M059J (cell line): ENCODE results near the gene ZNF133. TPM values are rescaled to one million over a fixed set of nuclear protein-coding genes. Genes with fewer than 3 reads are reported as not detected.
"Not testable (repeated sequence)": the region's sequence is repeated elsewhere in the genome, so short reads cannot be mapped to it uniquely, and the experiment has no call there.

Experiments used
- DNase-seq: peaks from one replicate; pipeline ENCODE4 v3.0.0-alpha.2; 2012; ENCODE audit warnings: low read depth
- total RNA-seq: library from RNA; depleted of rRNA; stranded (reverse); fragments of >200 nt; shearing (Covaris generic); gene quantifications from 2 replicates; pipeline ENCODE4 v1.2.3, GENCODE V29; 2014; rRNA removed

The ZNF133 gene
- 23.8 and 31.5 TPM in 2 replicates for total RNA-seq

GRCh38 chr20:18287915-18288748, at the start of gene ZNF133:
Gene ZNF133 (plus strand): TSS chr20:18288527. CDS start chr20:18305687, 17,160 bp downstream.
- peak; percentile 95 for DNase-seq

GRCh38 chr20:18240997-18241396, 47.3 kb upstream of the ZNF133 start:
- DNase-seq: no peak

DNA sequence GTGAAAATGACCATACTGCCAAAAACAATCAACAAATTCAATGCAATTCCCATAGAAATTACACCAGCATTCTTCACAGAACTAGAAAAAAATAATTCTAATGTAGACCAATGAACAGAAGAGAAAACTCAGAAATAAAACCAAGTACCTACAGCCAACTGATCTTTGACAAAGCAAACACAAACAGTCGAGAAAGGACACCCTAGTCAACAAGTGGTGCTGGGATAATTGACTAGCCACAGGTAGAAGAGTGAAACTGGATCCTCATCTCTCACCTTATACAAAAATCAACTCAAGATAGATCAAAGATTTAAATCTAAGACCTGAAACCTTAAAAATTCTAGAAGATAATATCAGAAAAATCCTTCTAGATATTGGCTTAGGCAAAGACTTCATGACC, 44.5 kb upstream of the ZNF133 start:
- no peak for DNase-seq

- not testable (repeated sequence) for DNase-seq
These were observed 39.8 kb upstream of the ZNF133 start for GRCh38 chr20:18248545-18248944.

- no peak for DNase-seq
These were observed 38.1 kb upstream of the ZNF133 start for GRCh38 chr20:18250217-18250616.

GRCh38 chr20:18252597-18253451, 35.5 kb upstream of the ZNF133 start:
- DNase-seq: peak; percentile 85

DNA sequence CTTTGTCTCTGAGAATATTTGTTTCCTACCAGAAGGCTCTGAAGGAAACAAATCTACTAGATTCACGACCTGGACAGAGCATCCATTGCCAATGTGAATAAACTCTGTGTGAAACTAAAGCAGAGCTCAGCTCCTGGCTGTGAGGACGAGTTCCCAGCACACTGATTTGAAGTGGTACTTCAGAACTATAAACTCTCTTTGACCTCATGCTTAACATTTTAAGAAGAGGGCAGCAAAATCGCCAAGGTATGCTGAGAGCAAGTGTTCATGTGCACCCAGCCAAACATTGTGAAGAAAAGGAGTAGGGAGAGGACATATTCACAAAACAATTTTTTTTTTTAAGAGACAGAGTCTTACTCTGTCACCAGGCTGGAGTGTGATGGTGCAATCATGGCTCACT, 33.7 kb upstream of the ZNF133 start:
- DNase-seq: no peak

- no peak for DNase-seq
These were observed 32.8 kb upstream of the ZNF133 start for GRCh38 chr20:18255526-18255925.

DNA sequence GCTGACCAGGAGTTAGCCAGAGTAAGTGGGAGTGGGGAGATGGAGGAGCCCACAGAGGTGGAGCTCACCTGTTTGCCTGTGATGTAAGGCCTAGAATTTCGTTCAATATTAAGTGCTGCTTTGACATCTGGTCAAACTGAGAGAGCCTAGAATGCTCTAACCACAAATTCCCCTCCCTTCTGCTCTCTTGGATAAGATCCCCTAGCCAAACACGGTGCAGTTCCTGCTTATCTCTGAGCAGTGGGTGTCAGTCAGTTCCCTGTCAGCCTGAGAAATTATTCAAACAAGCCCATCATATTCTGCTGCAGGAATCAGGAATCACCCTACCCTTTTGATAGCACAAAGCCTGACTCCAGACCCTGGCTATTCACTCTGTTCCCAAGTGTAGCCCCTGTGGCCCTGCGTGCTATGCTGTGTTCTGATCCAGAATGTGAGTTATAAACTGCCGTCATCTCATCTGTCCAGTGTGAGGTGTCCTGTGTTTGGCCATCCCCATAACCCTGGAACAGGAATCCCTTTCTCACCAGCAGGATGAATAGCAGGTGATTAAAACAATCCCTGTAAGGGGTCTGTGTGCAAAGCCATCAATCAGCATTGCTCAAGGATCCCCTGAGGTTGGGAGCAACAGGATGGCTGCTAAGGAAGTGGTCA, 31.8 kb upstream of the ZNF133 start:
- DNase-seq: no peak

DNA sequence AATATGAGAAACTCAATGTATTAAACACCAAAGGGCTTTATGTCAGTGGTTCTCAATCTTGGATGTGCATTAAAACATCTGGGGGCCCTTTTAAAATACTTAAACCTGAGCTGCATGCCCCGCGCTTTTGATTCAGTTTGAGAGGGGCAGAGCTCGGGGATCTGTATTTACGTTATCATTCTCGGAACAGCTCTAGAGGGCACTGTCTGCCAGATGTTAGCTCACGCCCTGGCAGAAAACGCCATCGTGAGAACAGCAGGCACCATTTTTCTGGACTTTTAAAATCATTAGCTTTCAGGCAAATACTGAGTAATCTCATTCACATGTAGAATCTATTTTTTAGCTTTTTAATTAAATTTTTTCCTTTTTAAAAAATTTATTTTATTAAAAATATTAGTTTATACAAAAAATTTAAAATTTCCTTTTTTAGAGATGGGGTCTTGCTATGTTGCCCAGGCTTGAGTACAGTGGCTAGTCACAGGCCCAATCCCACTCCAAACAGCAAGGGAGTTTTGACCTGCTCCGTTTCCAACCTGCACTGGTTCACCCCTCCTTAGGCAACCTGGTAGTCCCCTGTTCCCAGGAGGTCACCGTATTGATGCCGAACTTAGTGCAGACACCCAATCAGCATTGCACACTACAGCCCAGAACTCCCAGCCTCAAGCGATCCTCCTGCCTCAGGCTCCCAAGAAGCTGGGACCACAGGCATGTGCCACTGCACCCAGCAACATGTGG, 30.0 kb upstream of the ZNF133 start:
- DNase-seq: no peak

DNA sequence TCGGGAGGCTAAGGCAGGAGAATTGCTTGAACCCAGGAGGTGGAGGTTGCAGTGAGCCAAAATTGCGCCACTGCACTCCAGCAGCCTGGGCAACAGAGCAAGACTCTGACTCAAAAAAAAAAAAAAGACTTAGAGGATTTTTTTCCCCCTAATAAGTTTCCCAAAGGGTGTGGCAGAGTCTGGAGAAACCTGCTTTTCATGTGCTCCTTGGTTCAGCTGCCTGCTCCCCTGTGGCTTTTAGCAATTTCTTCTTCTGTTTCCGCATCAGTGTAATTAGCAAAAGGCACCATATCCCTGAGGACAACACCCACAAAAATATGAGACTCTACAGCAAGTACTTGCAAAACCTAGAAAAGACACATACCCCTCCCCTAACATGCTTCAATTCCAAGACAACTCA, 28.6 kb upstream of the ZNF133 start:
- DNase-seq: no peak

GRCh38 chr20:18263723-18264122, 24.6 kb upstream of the ZNF133 start:
- DNase-seq: peak; percentile 26

DNA sequence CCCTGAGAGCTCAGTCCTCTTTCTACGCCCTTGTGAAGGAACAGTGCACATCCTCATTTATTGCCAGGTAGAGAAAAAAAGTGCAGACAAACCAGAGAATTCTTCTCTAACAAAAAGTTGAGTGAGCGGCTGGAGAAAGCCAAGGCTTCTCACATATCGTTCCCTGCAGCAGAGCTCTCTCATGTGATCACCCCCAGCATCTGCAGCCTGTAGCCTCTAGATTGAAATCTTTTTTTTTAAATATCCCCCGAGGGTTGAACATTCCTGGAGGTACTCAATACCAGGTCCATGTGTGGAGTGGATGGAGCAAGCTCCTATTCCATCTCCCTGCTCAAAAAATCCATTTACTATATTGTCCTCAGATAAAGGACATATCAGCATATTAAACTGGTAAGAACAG, 22.9 kb upstream of the ZNF133 start:
- no peak for DNase-seq

GRCh38 chr20:18266282-18266681, 22.0 kb upstream of the ZNF133 start:
- no peak for DNase-seq

DNA sequence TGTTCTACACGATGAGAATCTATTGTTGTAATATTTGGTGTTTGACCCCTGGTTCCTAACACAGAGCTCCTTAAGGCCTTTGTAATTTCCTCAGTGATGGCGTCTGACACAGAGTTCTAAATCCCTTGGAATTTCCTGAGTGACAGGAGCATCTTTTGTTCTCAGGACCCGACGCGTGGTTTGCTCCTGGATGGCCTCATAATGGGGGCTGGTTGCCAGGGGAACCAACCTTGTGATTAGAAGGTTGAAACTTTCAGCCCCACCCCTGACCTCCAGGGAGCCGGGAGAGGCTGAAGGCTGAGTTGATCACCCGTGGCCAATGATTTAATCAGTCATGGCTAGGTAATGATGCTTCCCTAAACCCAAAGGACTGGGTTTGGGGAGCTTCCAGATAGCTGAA, 20.5 kb upstream of the ZNF133 start:
- no peak for DNase-seq

DNA sequence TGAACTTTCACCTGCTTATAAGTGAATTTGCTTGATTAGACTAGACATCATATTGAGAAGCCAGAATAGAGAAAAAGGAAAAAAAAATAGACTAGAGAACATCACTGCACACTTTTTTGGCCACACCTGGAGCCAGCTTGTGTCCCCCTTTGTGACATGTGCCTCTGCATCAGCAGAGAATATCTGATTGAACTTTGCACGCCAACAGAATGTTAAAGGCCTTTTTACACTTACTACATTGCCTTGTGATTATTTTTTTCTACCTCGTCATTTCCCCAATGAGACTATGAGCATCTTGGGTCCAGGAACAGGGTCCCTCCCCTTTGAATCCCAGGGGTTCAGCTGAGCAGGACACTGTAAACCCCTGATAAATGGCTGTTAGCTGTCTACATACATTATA, 17.2 kb upstream of the ZNF133 start:
- DNase-seq: no peak

DNA sequence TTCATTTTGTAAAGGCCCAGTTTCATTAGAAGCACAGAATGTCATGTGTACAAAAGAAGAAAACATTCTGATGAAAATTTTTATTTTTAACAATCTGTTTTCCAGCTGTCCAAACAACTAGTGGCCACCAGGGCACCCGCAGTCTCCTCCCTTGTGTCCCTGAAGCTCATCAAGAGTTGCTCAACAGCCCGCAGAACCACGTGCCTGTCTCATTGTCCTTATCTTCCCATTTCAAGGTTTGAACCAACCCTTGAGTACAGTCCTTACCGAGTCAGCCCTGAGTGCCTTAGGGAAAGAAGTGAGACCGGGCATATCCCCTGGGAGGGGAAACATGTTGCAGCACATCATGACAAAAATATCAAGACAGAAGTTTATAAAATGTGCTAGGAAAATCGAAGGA, 15.9 kb upstream of the ZNF133 start:
- peak; percentile 22 for DNase-seq

DNA sequence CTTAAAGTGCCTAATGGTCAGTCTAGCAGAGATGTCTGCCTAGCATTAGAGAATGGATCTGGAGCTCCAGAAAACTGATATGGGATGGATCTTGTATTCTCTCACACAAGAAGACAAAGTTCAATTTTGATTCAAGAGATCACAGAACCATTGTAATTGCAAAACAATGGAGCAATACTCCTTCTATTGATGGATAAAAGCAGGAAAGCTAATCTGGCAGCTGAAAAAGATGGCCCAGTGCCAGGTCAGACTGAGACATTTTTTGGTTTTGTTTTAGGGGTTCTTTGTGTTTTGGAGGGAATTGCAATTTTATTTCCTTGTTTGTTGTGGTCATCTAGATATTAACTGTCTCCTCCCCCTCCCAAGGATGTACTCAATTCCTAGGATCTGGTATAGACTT, 14.6 kb upstream of the ZNF133 start:
- no peak for DNase-seq

GRCh38 chr20:18275960-18276359, 12.4 kb upstream of the ZNF133 start:
- not testable (repeated sequence) for DNase-seq

DNA sequence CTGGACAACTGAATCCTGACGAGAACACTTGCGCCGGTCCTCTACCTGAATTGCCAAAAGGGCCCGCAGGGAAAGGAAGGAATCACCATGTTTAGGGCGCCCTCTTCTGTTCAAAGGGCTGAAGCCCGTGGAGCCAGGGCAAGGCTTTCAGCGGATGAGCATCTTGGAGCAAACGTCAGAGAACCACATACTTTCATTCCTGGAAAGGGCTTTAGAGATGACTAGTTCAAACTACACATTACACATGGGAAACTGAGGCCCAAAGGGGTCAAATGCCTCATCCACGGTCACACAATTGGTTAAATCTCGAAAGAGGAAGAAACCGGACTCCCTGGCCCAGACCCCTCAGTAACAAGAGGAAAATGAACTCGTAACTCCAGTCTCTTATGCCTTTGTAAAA, 11.5 kb upstream of the ZNF133 start:
- DNase-seq: peak; percentile 80

- peak; percentile 77 for DNase-seq
These were observed 9.1 kb upstream of the ZNF133 start for GRCh38 chr20:18279242-18279641.
